Neural crest cell (in vitro differentiated cells): ENCODE data around the gene VIP. TPM values are rescaled to one million over a fixed set of nuclear protein-coding genes. Genes with fewer than 3 reads are reported as not detected.

Experiments
- DNase-seq: peaks from one replicate; pipeline ENCODE4 v3.0.0; 2021; ENCODE audit warnings: low read depth, mixed read lengths, low spot score
- H3K27ac Mint-ChIP-seq: one replicate; pipeline ENCODE4 v1.8.0; 2021; ENCODE audit warnings: mild to moderate bottlenecking, mixed read lengths; ENCODE audit not compliant: unreplicated experiment
- H3K27me3 Mint-ChIP-seq: 2 replicates; pipeline ENCODE4 v1.8.0; 2021; ENCODE audit warnings: low read depth, mild to moderate bottlenecking, mixed read lengths
- H3K36me3 Mint-ChIP-seq: 2 replicates; pipeline ENCODE4 v1.8.0; 2021; ENCODE audit warnings: low read depth, mild to moderate bottlenecking, mixed read lengths
- H3K4me1 Mint-ChIP-seq: 2 replicates; pipeline ENCODE4 v1.8.0; 2021; ENCODE audit warnings: mixed read lengths
- H3K4me3 Mint-ChIP-seq: one replicate; pipeline ENCODE4 v1.8.0; 2021; ENCODE audit warnings: mild to moderate bottlenecking, mixed read lengths
- H3K9me3 Mint-ChIP-seq: 2 replicates; pipeline ENCODE4 v1.8.0; 2021; ENCODE audit warnings: mixed read lengths
- CTCF ChIP-seq: fragments of 200-600 bp; sonication (generic); conservative IDR thresholded peaks from 2 replicates; pipeline ENCODE4 v1.5.0; 2021; ENCODE audit warnings: antibody characterized with exemption, mild to moderate bottlenecking
- total RNA-seq: library from RNA; stranded (reverse); gene quantifications from 2 replicates; pipeline ENCODE4 v1.2.1, GENCODE V29; 2021

VIP gene
- total RNA-seq, 1 donor from 2014 or later, result not detected

GRCh38 chr6:152765331-152765730, 14.7 kb downstream of the VIP start:
- no peak for TF ChIP-seq CTCF
- Mint-ChIP-seq H3K36me3 (no peaks in the 10 kb centered on the region), H3K4me1 (no peaks in the 10 kb centered on the region), H3K27ac (no peak overlapping the region), H3K9me3 (no peaks in the 10 kb centered on the region), H3K4me3 (no peak overlapping the region), H3K27me3 (peaks cover 14% of the 10 kb centered on the region)
- DNase-seq, result no peak

- Mint-ChIP-seq H3K9me3 (no peaks in the 10 kb centered on the region), H3K27ac (no peak overlapping the region), H3K27me3 (peaks cover 14% of the 10 kb centered on the region), H3K4me3 (no peak overlapping the region), H3K36me3 (no peaks in the 10 kb centered on the region), H3K4me1 (no peaks in the 10 kb centered on the region)
- no peak for DNase-seq
- TF ChIP-seq CTCF, result no peak
Measured at GRCh38 chr6:152769159-152769558, 18.6 kb downstream of the VIP start.

GRCh38 chr6:152769993-152770392, 19.4 kb downstream of the VIP start:
- no peak for TF ChIP-seq CTCF
- Mint-ChIP-seq H3K4me3 (no peak overlapping the region), H3K27me3 (peaks cover 14% of the 10 kb centered on the region)

GRCh38 chr6:152771061-152771687, 20.6 kb downstream of the VIP start:
- H3K27ac Mint-ChIP-seq, result no peak overlapping the region
- no peak overlapping the region for H3K4me3 Mint-ChIP-seq
- H3K36me3 Mint-ChIP-seq, result no peaks in the 10 kb centered on the region
- peaks cover 12% of the 10 kb centered on the region for H3K27me3 Mint-ChIP-seq
- TF ChIP-seq CTCF, result no peak
- H3K9me3 Mint-ChIP-seq, result no peaks in the 10 kb centered on the region
- H3K4me1 Mint-ChIP-seq, result no peaks in the 10 kb centered on the region
- no peak for DNase-seq

More at GRCh38 chr6:152769993-152770392, 19.4 kb downstream of the VIP start:
- no peaks in the 10 kb centered on the region for H3K9me3 Mint-ChIP-seq
- no peak overlapping the region for H3K27ac Mint-ChIP-seq
- H3K36me3 Mint-ChIP-seq, result no peaks in the 10 kb centered on the region
- no peaks in the 10 kb centered on the region for H3K4me1 Mint-ChIP-seq
- DNase-seq, result no peak

- Mint-ChIP-seq H3K27me3 (no peaks in the 10 kb centered on the region), H3K4me1 (no peaks in the 10 kb centered on the region), H3K4me3 (no peak overlapping the region), H3K36me3 (no peaks in the 10 kb centered on the region), H3K9me3 (no peaks in the 10 kb centered on the region), H3K27ac (no peak overlapping the region)
- DNase-seq, result no peak
- no peak for TF ChIP-seq CTCF
Measured at GRCh38 chr6:152775428-152775827, 24.8 kb downstream of the VIP start.
